ENCODE results near the gene FAM222A.

Gene FAM222A

GRCh38 chr12:109760930-109761921, 47.6 kb downstream of the FAM222A start:
- intact Hi-C loops (cut with DNase I): no loop called here
- DNase-seq: peak in 21 of 42 donors; percentile 2 to 37 (median 8)

GRCh38 chr12:109762071-109762672, 48.5 kb downstream of the FAM222A start:
- peak in 20 of 42 donors; percentile 1 to 32 (median 8) for DNase-seq
- intact Hi-C loops (cut with DNase I): no loop called here

GRCh38 chr12:109762673-109763191, 49.1 kb downstream of the FAM222A start:
- intact Hi-C loops (cut with DNase I): no loop called here
- DNase-seq: peak in 15 of 42 donors; percentile 1 to 22 (median 7)

GRCh38 chr12:109763201-109763841, 49.7 kb downstream of the FAM222A start:
- intact Hi-C loops (cut with DNase I): no loop called here
- peak in 20 of 42 donors; percentile 4 to 35 (median 14) for DNase-seq

GRCh38 chr12:109764123-109764522, 50.5 kb downstream of the FAM222A start:
- intact Hi-C loops (cut with DNase I): no loop called here
- DNase-seq: peak in 19 of 42 donors; percentile 4 to 37 (median 10)

GRCh38 chr12:109764776-109765445, 51.3 kb downstream of the FAM222A start:
- DNase-seq: peak in 15 of 42 donors; percentile 1 to 32 (median 9)

GRCh38 chr12:109765446-109765810, 51.8 kb downstream of the FAM222A start:
- intact Hi-C loops (cut with DNase I): no loop called here
- DNase-seq: peak in 11 of 42 donors; percentile 2 to 17 (median 6)

More at GRCh38 chr12:109764776-109765445, 51.3 kb downstream of the FAM222A start:
- intact Hi-C loops (cut with DNase I): no loop called here

GRCh38 chr12:109766251-109766778, 52.7 kb downstream of the FAM222A start:
- peak in 15 of 42 donors; percentile 1 to 25 (median 7) for DNase-seq
- intact Hi-C loops (cut with DNase I): no loop called here

GRCh38 chr12:109767456-109767855, 53.8 kb downstream of the FAM222A start:
- peak in 6 of 42 donors; percentile 0 to 5 (median 1) for DNase-seq
- intact Hi-C loops (cut with DNase I): no loop called here

GRCh38 chr12:109767991-109768900, 54.6 kb downstream of the FAM222A start:
- peak in 18 of 42 donors; percentile 6 to 40 (median 16) for DNase-seq
- intact Hi-C loops (cut with DNase I): loop anchor here (2.0 kb wide), 1 partner anchor 49 kb away; no protein-coding TSS in a partner anchor

GRCh38 chr12:109768901-109769670, 55.5 kb downstream of the FAM222A start:
- peak in 14 of 42 donors; percentile 5 to 38 (median 16) for DNase-seq
- intact Hi-C loops (cut with DNase I): loop anchor here (2.0 kb wide), 1 partner anchor 50 kb away; no protein-coding TSS in a partner anchor

- DNase-seq: peak in 38 of 42 donors; percentile 34 to 82 (median 56)
- intact Hi-C loops (cut with DNase I): no loop called here
These were observed 56.7 kb downstream of the FAM222A start for GRCh38 chr12:109770104-109770860.

- peak in 14 of 42 donors; percentile 6 to 42 (median 14) for DNase-seq
- intact Hi-C loops (cut with DNase I): no loop called here
These were observed 57.4 kb downstream of the FAM222A start for GRCh38 chr12:109770861-109771670.

GRCh38 chr12:109771746-109772621, 58.4 kb downstream of the FAM222A start:
- peak in 12 of 42 donors; percentile 8 to 43 (median 23) for DNase-seq
- intact Hi-C loops (cut with DNase I): no loop called here

Data from head of caudate nucleus (tissue), 42 donors.